Measurements from ENCODE around the gene UBL4B.

Gene UBL4B

GRCh38 chr1:110081061-110081460 lies 31.2 kb upstream of the UBL4B start:
- TF ChIP-seq CTCF (conservative IDR thresholded peaks at IDR 0.05): no peak
- no peak overlapping the region for H3K27ac ChIP-seq

- no peak for TF ChIP-seq CTCF (conservative IDR thresholded peaks at IDR 0.05)
- no peak overlapping the region for H3K27ac ChIP-seq
Measured at GRCh38 chr1:110082477-110082876, 29.8 kb upstream of the UBL4B start.

- TF ChIP-seq CTCF (conservative IDR thresholded peaks at IDR 0.05): no peak
- H3K27ac ChIP-seq: no peak overlapping the region
Measured at GRCh38 chr1:110083061-110083865, 29.0 kb upstream of the UBL4B start.

GRCh38 chr1:110083866-110084226 lies 28.4 kb upstream of the UBL4B start:
- H3K27ac ChIP-seq: no peak overlapping the region
- no peak for TF ChIP-seq CTCF (conservative IDR thresholded peaks at IDR 0.05)

GRCh38 chr1:110084227-110085078 lies 27.8 kb upstream of the UBL4B start:
- no peak overlapping the region for H3K27ac ChIP-seq
- TF ChIP-seq CTCF (conservative IDR thresholded peaks at IDR 0.05): no peak

- TF ChIP-seq CTCF (conservative IDR thresholded peaks at IDR 0.05): no peak
- no peak overlapping the region for H3K27ac ChIP-seq
Measured at GRCh38 chr1:110085671-110086070, 26.6 kb upstream of the UBL4B start.

- TF ChIP-seq CTCF (conservative IDR thresholded peaks at IDR 0.05): no peak
- H3K27ac ChIP-seq: no peak overlapping the region
Measured at GRCh38 chr1:110086961-110087360, 25.3 kb upstream of the UBL4B start.
